HepG2 (cell line): ENCODE results near the gene NCOA7.

Experiments used
- CSRNP1 ChIP-seq: sonication (generic); formaldehyde crosslinking; IDR thresholded peaks from 2 replicates; pipeline ENCODE4 v1.8.1; 2023; ENCODE audit warnings: mild to moderate bottlenecking, missing genetic modification reagents
- KMT2A ChIP-seq: sonication (generic); formaldehyde crosslinking; IDR thresholded peaks from 2 replicates; pipeline ENCODE4 v1.4.0; 2020; ENCODE audit warnings: missing genetic modification reagents
- NFYB ChIP-seq: sonication (generic); formaldehyde crosslinking; IDR thresholded peaks from 2 replicates; pipeline ENCODE4 v1.4.0; 2020; ENCODE audit warnings: missing genetic modification reagents
- POLR2AphosphoS5 ChIP-seq: IDR thresholded peaks from 2 replicates; pipeline ENCODE4 v1.6.1; 2012; ENCODE audit warnings: low read depth, low read length
- STAG1 ChIP-seq: sonication (generic); formaldehyde crosslinking; IDR thresholded peaks from 2 replicates; pipeline ENCODE4 v1.4.0; 2020; ENCODE audit warnings: missing genetic modification reagents
- TGIF2 ChIP-seq: IDR thresholded peaks from 2 replicates; pipeline ENCODE4 v1.6.1; 2016; ENCODE audit warnings: control low read depth, missing compliant biosample characterization
- ZNF124 ChIP-seq: sonication (generic); formaldehyde crosslinking; IDR thresholded peaks from 2 replicates; pipeline ENCODE4 v1.4.0; 2020; ENCODE audit warnings: missing genetic modification reagents
- ZNF24 ChIP-seq: fragments of 450-650 bp; IDR thresholded peaks from 2 replicates; pipeline ENCODE4 v1.6.1; 2017; ENCODE audit warnings: antibody characterized with exemption, mild to moderate bottlenecking
- ZNF3 ChIP-seq: IDR thresholded peaks from 2 replicates; pipeline ENCODE4 v1.7.0; 2017; ENCODE audit warnings: inconsistent platforms
- ZNF749 ChIP-seq: sonication (generic); formaldehyde crosslinking; IDR thresholded peaks from 2 replicates; pipeline ENCODE4 v1.8.0; 2022; ENCODE audit warnings: mild to moderate bottlenecking, missing genetic modification reagents, moderate library complexity, borderline replicate concordance
- TF ChIP-seq, protein P1 (sequence below), 2 experiments: fragments of 450-650 bp in 1 of 2; sonication (generic) in 1 of 2; formaldehyde crosslinking in 1 of 2; IDR thresholded peaks; 2 replicates each; pipeline versions ENCODE4 v1.6.1 to v1.8.0; 2016 to 2022; ENCODE audit warnings: antibody characterized with exemption in 1 of 2, mild to moderate bottlenecking in 1 of 2, missing genetic modification reagents in 1 of 2
- TF ChIP-seq, protein P2 (sequence below): sonication (generic); formaldehyde crosslinking; IDR thresholded peaks from 2 replicates; pipeline ENCODE4 v1.5.0; 2020; ENCODE audit warnings: mild to moderate bottlenecking, missing genetic modification reagents, moderate library complexity

DNA sequence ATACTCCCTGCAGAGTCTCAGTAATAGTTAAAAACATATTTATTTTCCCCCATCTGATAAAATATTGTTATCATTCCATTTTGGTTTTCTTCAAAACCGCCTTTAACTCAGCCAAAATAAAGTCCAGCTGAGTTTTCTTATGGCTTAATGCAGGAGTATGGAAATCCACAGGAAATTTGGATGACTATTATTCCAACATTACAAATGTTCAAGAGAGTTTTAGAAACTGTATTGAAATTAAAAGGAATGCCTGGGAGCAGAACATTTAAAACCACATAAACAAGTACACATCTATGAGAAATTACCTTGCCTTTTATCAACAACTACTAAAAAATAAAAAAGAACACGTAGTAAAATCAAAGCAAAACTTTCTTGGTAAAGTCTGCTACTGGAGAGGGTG lies 45.7 kb downstream of the NCOA7 start:
- no peak for TF ChIP-seq POLR2AphosphoS5
- TF ChIP-seq, protein P1, sequence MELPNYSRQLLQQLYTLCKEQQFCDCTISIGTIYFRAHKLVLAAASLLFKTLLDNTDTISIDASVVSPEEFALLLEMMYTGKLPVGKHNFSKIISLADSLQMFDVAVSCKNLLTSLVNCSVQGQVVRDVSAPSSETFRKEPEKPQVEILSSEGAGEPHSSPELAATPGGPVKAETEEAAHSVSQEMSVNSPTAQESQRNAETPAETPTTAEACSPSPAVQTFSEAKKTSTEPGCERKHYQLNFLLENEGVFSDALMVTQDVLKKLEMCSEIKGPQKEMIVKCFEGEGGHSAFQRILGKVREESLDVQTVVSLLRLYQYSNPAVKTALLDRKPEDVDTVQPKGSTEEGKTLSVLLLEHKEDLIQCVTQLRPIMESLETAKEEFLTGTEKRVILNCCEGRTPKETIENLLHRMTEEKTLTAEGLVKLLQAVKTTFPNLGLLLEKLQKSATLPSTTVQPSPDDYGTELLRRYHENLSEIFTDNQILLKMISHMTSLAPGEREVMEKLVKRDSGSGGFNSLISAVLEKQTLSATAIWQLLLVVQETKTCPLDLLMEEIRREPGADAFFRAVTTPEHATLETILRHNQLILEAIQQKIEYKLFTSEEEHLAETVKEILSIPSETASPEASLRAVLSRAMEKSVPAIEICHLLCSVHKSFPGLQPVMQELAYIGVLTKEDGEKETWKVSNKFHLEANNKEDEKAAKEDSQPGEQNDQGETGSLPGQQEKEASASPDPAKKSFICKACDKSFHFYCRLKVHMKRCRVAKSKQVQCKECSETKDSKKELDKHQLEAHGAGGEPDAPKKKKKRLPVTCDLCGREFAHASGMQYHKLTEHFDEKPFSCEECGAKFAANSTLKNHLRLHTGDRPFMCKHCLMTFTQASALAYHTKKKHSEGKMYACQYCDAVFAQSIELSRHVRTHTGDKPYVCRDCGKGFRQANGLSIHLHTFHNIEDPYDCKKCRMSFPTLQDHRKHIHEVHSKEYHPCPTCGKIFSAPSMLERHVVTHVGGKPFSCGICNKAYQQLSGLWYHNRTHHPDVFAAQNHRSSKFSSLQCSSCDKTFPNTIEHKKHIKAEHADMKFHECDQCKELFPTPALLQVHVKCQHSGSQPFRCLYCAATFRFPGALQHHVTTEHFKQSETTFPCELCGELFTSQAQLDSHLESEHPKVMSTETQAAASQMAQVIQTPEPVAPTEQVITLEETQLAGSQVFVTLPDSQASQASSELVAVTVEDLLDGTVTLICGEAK (IDR thresholded peaks at IDR 0.05) = no peak
- TF ChIP-seq, protein P1 (CRISPR knock-in tag; IDR thresholded peaks at IDR 0.05) = no peak
- no peak for TF ChIP-seq STAG1 (CRISPR knock-in tag)
- no peak for TF ChIP-seq ZNF749 (CRISPR knock-in tag)
- TF ChIP-seq, protein P2, sequence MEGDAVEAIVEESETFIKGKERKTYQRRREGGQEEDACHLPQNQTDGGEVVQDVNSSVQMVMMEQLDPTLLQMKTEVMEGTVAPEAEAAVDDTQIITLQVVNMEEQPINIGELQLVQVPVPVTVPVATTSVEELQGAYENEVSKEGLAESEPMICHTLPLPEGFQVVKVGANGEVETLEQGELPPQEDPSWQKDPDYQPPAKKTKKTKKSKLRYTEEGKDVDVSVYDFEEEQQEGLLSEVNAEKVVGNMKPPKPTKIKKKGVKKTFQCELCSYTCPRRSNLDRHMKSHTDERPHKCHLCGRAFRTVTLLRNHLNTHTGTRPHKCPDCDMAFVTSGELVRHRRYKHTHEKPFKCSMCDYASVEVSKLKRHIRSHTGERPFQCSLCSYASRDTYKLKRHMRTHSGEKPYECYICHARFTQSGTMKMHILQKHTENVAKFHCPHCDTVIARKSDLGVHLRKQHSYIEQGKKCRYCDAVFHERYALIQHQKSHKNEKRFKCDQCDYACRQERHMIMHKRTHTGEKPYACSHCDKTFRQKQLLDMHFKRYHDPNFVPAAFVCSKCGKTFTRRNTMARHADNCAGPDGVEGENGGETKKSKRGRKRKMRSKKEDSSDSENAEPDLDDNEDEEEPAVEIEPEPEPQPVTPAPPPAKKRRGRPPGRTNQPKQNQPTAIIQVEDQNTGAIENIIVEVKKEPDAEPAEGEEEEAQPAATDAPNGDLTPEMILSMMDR (CRISPR knock-in tag) = no peak
- TF ChIP-seq KMT2A = no peak
- TF ChIP-seq ZNF124 = no peak
- no peak for TF ChIP-seq CSRNP1 (CRISPR knock-in tag)
- no peak for TF ChIP-seq NFYB
- no peak for TF ChIP-seq TGIF2 (CRISPR knock-in tag)
- no peak for TF ChIP-seq ZNF3 (CRISPR knock-in tag)
- no peak for TF ChIP-seq ZNF24
